ENCODE results near the gene CHST9.
"Not testable (repeated sequence)": the region's sequence is repeated elsewhere in the genome, so short reads cannot be mapped to it uniquely, and the experiment has no call there.

CHST9 gene

GRCh38 chr18:26927822-26928221 is 257.3 kb downstream of the CHST9 start:
- not testable (repeated sequence) for H3K27ac Mint-ChIP-seq, H3K27me3 Mint-ChIP-seq

GRCh38 chr18:26926066-26926675 is 258.9 kb downstream of the CHST9 start:
- Mint-ChIP-seq H3K36me3 (no peaks in the 10 kb centered on the region), H3K27ac (no peak overlapping the region), H3K4me1 (ENCODE audit: low read depth) (no peaks in the 10 kb centered on the region), H3K27me3 (no peaks in the 10 kb centered on the region), H3K4me3 (no peak overlapping the region), H3K9me3 (ENCODE audit: low read depth) (peaks cover 4% of the 10 kb centered on the region)

More at GRCh38 chr18:26927822-26928221, 257.3 kb downstream of the CHST9 start:
- not testable (repeated sequence) for H3K36me3 Mint-ChIP-seq; H3K4me3 Mint-ChIP-seq; H3K4me1 Mint-ChIP-seq (ENCODE audit: low read depth); H3K9me3 Mint-ChIP-seq (ENCODE audit: low read depth)

- no peaks in the 10 kb centered on the region for H3K4me1 Mint-ChIP-seq (ENCODE audit: low read depth)
- H3K4me3 Mint-ChIP-seq, result no peak overlapping the region
- peaks cover 4% of the 10 kb centered on the region for H3K9me3 Mint-ChIP-seq (ENCODE audit: low read depth)
- no peak overlapping the region for H3K27ac Mint-ChIP-seq
- no peaks in the 10 kb centered on the region for H3K36me3 Mint-ChIP-seq
- H3K27me3 Mint-ChIP-seq, result no peaks in the 10 kb centered on the region
These were observed 259.8 kb downstream of the CHST9 start for GRCh38 chr18:26925313-26925712.

GRCh38 chr18:26922313-26922712 is 262.8 kb downstream of the CHST9 start:
- Mint-ChIP-seq H3K36me3 (no peaks in the 10 kb centered on the region), H3K9me3 (ENCODE audit: low read depth) (no peaks in the 10 kb centered on the region), H3K4me3 (no peak overlapping the region), H3K4me1 (ENCODE audit: low read depth) (no peaks in the 10 kb centered on the region), H3K27ac (no peak overlapping the region), H3K27me3 (no peaks in the 10 kb centered on the region)

GRCh38 chr18:26920644-26921043 is 264.5 kb downstream of the CHST9 start:
- no peak overlapping the region for H3K4me3 Mint-ChIP-seq
- H3K36me3 Mint-ChIP-seq, result no peaks in the 10 kb centered on the region
- no peaks in the 10 kb centered on the region for H3K27me3 Mint-ChIP-seq
- H3K27ac Mint-ChIP-seq, result no peak overlapping the region
- no peaks in the 10 kb centered on the region for H3K9me3 Mint-ChIP-seq (ENCODE audit: low read depth)
- no peaks in the 10 kb centered on the region for H3K4me1 Mint-ChIP-seq (ENCODE audit: low read depth)

GRCh38 chr18:26919627-26920026 is 265.5 kb downstream of the CHST9 start:
- Mint-ChIP-seq H3K36me3 (no peaks in the 10 kb centered on the region), H3K27me3 (no peaks in the 10 kb centered on the region), H3K4me1 (ENCODE audit: low read depth) (no peaks in the 10 kb centered on the region), H3K9me3 (ENCODE audit: low read depth) (no peaks in the 10 kb centered on the region), H3K4me3 (no peak overlapping the region), H3K27ac (no peak overlapping the region)

- no peaks in the 10 kb centered on the region for H3K27me3 Mint-ChIP-seq
- H3K4me3 Mint-ChIP-seq, result no peak overlapping the region
- H3K36me3 Mint-ChIP-seq, result no peaks in the 10 kb centered on the region
- H3K9me3 Mint-ChIP-seq (ENCODE audit: low read depth), result no peaks in the 10 kb centered on the region
- no peak overlapping the region for H3K27ac Mint-ChIP-seq
- no peaks in the 10 kb centered on the region for H3K4me1 Mint-ChIP-seq (ENCODE audit: low read depth)
These were observed 265.9 kb downstream of the CHST9 start for GRCh38 chr18:26919201-26919600.

GRCh38 chr18:26911840-26912239 is 273.3 kb downstream of the CHST9 start:
- H3K36me3 Mint-ChIP-seq, result no peaks in the 10 kb centered on the region
- no peaks in the 10 kb centered on the region for H3K27me3 Mint-ChIP-seq
- H3K4me1 Mint-ChIP-seq (ENCODE audit: low read depth), result no peaks in the 10 kb centered on the region
- peaks cover 2% of the 10 kb centered on the region for H3K9me3 Mint-ChIP-seq (ENCODE audit: low read depth)
- no peak overlapping the region for H3K4me3 Mint-ChIP-seq
- no peak overlapping the region for H3K27ac Mint-ChIP-seq

GRCh38 chr18:26909599-26910290 is 275.4 kb downstream of the CHST9 start:
- no peaks in the 10 kb centered on the region for H3K27me3 Mint-ChIP-seq
- H3K27ac Mint-ChIP-seq, result no peak overlapping the region
- no peaks in the 10 kb centered on the region for H3K36me3 Mint-ChIP-seq
- no peaks in the 10 kb centered on the region for H3K4me1 Mint-ChIP-seq (ENCODE audit: low read depth)
- H3K4me3 Mint-ChIP-seq, result no peak overlapping the region
- H3K9me3 Mint-ChIP-seq (ENCODE audit: low read depth), result peaks cover 4% of the 10 kb centered on the region

- Mint-ChIP-seq H3K4me3 (no peak overlapping the region), H3K36me3 (no peaks in the 10 kb centered on the region), H3K27ac (no peak overlapping the region), H3K4me1 (ENCODE audit: low read depth) (no peaks in the 10 kb centered on the region), H3K9me3 (ENCODE audit: low read depth) (peaks cover 10% of the 10 kb centered on the region), H3K27me3 (no peaks in the 10 kb centered on the region)
These were observed 276.2 kb downstream of the CHST9 start for GRCh38 chr18:26908906-26909305.

- H3K4me1 Mint-ChIP-seq (ENCODE audit: low read depth), result no peaks in the 10 kb centered on the region
- no peaks in the 10 kb centered on the region for H3K36me3 Mint-ChIP-seq
- H3K27ac Mint-ChIP-seq, result no peak overlapping the region
- H3K9me3 Mint-ChIP-seq (ENCODE audit: low read depth), result peaks cover 25% of the 10 kb centered on the region
- no peak overlapping the region for H3K4me3 Mint-ChIP-seq
- peaks cover 6% of the 10 kb centered on the region for H3K27me3 Mint-ChIP-seq
These were observed 282.8 kb downstream of the CHST9 start for GRCh38 chr18:26902291-26902690.

- Mint-ChIP-seq H3K4me3 (no peak overlapping the region), H3K9me3 (ENCODE audit: low read depth) (peaks cover 21% of the 10 kb centered on the region), H3K36me3 (no peaks in the 10 kb centered on the region), H3K27me3 (peaks cover 6% of the 10 kb centered on the region), H3K27ac (no peak overlapping the region), H3K4me1 (ENCODE audit: low read depth) (no peaks in the 10 kb centered on the region)
These were observed 284.1 kb downstream of the CHST9 start for GRCh38 chr18:26901020-26901419.

GRCh38 chr18:26894426-26894825 is 290.7 kb downstream of the CHST9 start:
- no peaks in the 10 kb centered on the region for H3K36me3 Mint-ChIP-seq
- peaks cover 6% of the 10 kb centered on the region for H3K9me3 Mint-ChIP-seq (ENCODE audit: low read depth)
- H3K27me3 Mint-ChIP-seq, result no peaks in the 10 kb centered on the region
- no peaks in the 10 kb centered on the region for H3K4me1 Mint-ChIP-seq (ENCODE audit: low read depth)
- H3K27ac Mint-ChIP-seq, result no peak overlapping the region
- H3K4me3 Mint-ChIP-seq, result no peak overlapping the region

- H3K9me3 Mint-ChIP-seq (ENCODE audit: low read depth), result peaks cover 6% of the 10 kb centered on the region
- H3K27ac Mint-ChIP-seq, result no peak overlapping the region
- no peaks in the 10 kb centered on the region for H3K27me3 Mint-ChIP-seq
- no peak overlapping the region for H3K4me3 Mint-ChIP-seq
- H3K36me3 Mint-ChIP-seq, result no peaks in the 10 kb centered on the region
- no peaks in the 10 kb centered on the region for H3K4me1 Mint-ChIP-seq (ENCODE audit: low read depth)
These were observed 291.1 kb downstream of the CHST9 start for GRCh38 chr18:26893996-26894395.

- Mint-ChIP-seq H3K27ac (no peak overlapping the region), H3K9me3 (ENCODE audit: low read depth) (peaks cover 5% of the 10 kb centered on the region), H3K27me3 (no peaks in the 10 kb centered on the region), H3K4me3 (no peak overlapping the region), H3K36me3 (no peaks in the 10 kb centered on the region), H3K4me1 (ENCODE audit: low read depth) (no peaks in the 10 kb centered on the region)
These were observed 296.8 kb downstream of the CHST9 start for GRCh38 chr18:26888259-26888658.

All from activated naive CD8-positive, alpha-beta T cell (primary cell).